HEK293 (cell line): Measurements from ENCODE around the gene SH3PXD2B.

ENCODE experiments used
- CTCF ChIA-PET: fragments of 350-600 bp; formaldehyde crosslinking; extraction: SDS; loops from one replicate; lab custom pipeline; 2021; ENCODE audit warnings: antibody characterized with exemption; lab: Yijun Ruan, JAX
- POLR2A ChIA-PET: fragments of 300-600 bp; formaldehyde crosslinking; extraction: SDS; loops from one replicate; lab custom pipeline; 2020; ENCODE audit warnings: antibody characterized with exemption, inconsistent platforms; lab: Yijun Ruan, JAX
- H3K27ac ChIP-seq: fragments of 200-500 bp; sonication (Bioruptor generic); 2 replicates; pipeline ENCODE4 v1.5.1; 2014; ENCODE audit warnings: low read depth, low read length, control low read depth, inconsistent platforms; ENCODE audit errors: extremely low read depth
- H3K36me3 ChIP-seq, 2 experiments: fragments of 200-500 bp in 1 of 2; sonication (Bioruptor generic) in 1 of 2; 1 replicate in 1 of 2; 2 replicates in 1 of 2; pipeline ENCODE4 v1.5.1; 2014 to 2017; ENCODE audit warnings: inconsistent platforms in 2 of 2, low read length in 2 of 2; ENCODE audit not compliant: control insufficient read depth in 2 of 2, insufficient read depth in 1 of 2
- H3K4me1 ChIP-seq: fragments of 200-500 bp; sonication (Bioruptor generic); 2 replicates; pipeline ENCODE4 v1.5.1; 2014; ENCODE audit warnings: mild to moderate bottlenecking, low read length, inconsistent platforms; ENCODE audit not compliant: control insufficient read depth, insufficient read depth
- H3K4me3 ChIP-seq: 2 replicates; pipeline ENCODE4 v1.5.1; 2011; ENCODE audit warnings: low read depth, mild to moderate bottlenecking, control low read depth, low read length, moderate library complexity
- H3K9me3 ChIP-seq: fragments of 200-500 bp; sonication (Bioruptor generic); 2 replicates; pipeline ENCODE4 v1.5.1; 2014; ENCODE audit warnings: low read depth, low read length, inconsistent platforms; ENCODE audit not compliant: control insufficient read depth, insufficient read depth
- GFI1B ChIP-seq: fragments of 450-650 bp; formaldehyde crosslinking; IDR thresholded peaks from 2 replicates; pipeline ENCODE4 v1.5.1; 2016; ENCODE audit warnings: missing biosample characterization, missing genetic modification characterization
- GLIS1 ChIP-seq: fragments of 450-650 bp; formaldehyde crosslinking; IDR thresholded peaks from 2 replicates; pipeline ENCODE4 v1.5.1; 2016; ENCODE audit warnings: missing biosample characterization, missing genetic modification characterization
- IKZF3 ChIP-seq: fragments of 450-650 bp; IDR thresholded peaks from 2 replicates; pipeline ENCODE4 v1.5.0; 2018; ENCODE audit warnings: missing biosample characterization, mild to moderate bottlenecking, missing genetic modification characterization, moderate library complexity
- OSR2 ChIP-seq: fragments of 450-650 bp; formaldehyde crosslinking; IDR thresholded peaks from 2 replicates; pipeline ENCODE4 v1.5.1; 2016; ENCODE audit warnings: missing biosample characterization, missing genetic modification characterization
- ZBTB7A ChIP-seq: fragments of 450-650 bp; formaldehyde crosslinking; IDR thresholded peaks from 2 replicates; pipeline ENCODE4 v1.5.1; 2016; ENCODE audit warnings: low read depth, missing biosample characterization, missing genetic modification characterization
- ZNF148 ChIP-seq: fragments of 450-650 bp; formaldehyde crosslinking; IDR thresholded peaks from 2 replicates; pipeline ENCODE4 v1.5.0; 2017; ENCODE audit warnings: missing biosample characterization, missing genetic modification characterization, borderline replicate concordance
- ZNF223 ChIP-seq: fragments of 450-650 bp; formaldehyde crosslinking; IDR thresholded peaks from 2 replicates; pipeline ENCODE4 v1.5.1; 2016; ENCODE audit warnings: missing biosample characterization, missing genetic modification characterization
- ZNF239 ChIP-seq: fragments of 450-650 bp; formaldehyde crosslinking; IDR thresholded peaks from 2 replicates; pipeline ENCODE4 v1.5.1; 2016; ENCODE audit warnings: missing biosample characterization, missing genetic modification characterization
- ZNF274 ChIP-seq, 2 experiments: fragments of 200-500 bp in 1 of 2; fragments of 450-650 bp in 1 of 2; sonication (Bioruptor generic) in 1 of 2; formaldehyde crosslinking in 1 of 2; IDR thresholded peaks; 2 replicates each; pipeline versions ENCODE4 v1.5.1 to v1.6.1; 2014 to 2016; ENCODE audit warnings: borderline replicate concordance in 1 of 2, inconsistent platforms in 1 of 2, low read length in 1 of 2, missing biosample characterization in 1 of 2, missing genetic modification characterization in 1 of 2
- ZNF335 ChIP-seq: fragments of 450-650 bp; formaldehyde crosslinking; conservative IDR thresholded peaks from 2 replicates; pipeline ENCODE4 v1.5.1; 2016; ENCODE audit warnings: missing biosample characterization, missing genetic modification characterization
- ZNF423 ChIP-seq: fragments of 450-650 bp; formaldehyde crosslinking; IDR thresholded peaks from 2 replicates; pipeline ENCODE4 v1.5.1; 2016; ENCODE audit warnings: missing biosample characterization, missing genetic modification characterization
- ZNF473 ChIP-seq: fragments of 450-650 bp; formaldehyde crosslinking; IDR thresholded peaks from 2 replicates; pipeline ENCODE4 v1.5.1; 2017; ENCODE audit warnings: missing biosample characterization, missing genetic modification characterization
- ZNF521 ChIP-seq: fragments of 450-650 bp; formaldehyde crosslinking; IDR thresholded peaks from 2 replicates; pipeline ENCODE4 v1.5.1; 2017; ENCODE audit warnings: missing biosample characterization, mild to moderate bottlenecking, missing genetic modification characterization
- ZNF580 ChIP-seq: fragments of 450-650 bp; formaldehyde crosslinking; IDR thresholded peaks from 2 replicates; pipeline ENCODE4 v1.5.1; 2016; ENCODE audit warnings: missing biosample characterization, missing genetic modification characterization
- ZNF677 ChIP-seq: fragments of 450-650 bp; IDR thresholded peaks from 2 replicates; pipeline ENCODE4 v1.5.0; 2018; ENCODE audit warnings: missing biosample characterization, mild to moderate bottlenecking, missing genetic modification characterization, moderate library complexity
- ZNF777 ChIP-seq: fragments of 450-650 bp; formaldehyde crosslinking; IDR thresholded peaks from 2 replicates; pipeline ENCODE4 v1.5.1; 2017; ENCODE audit warnings: missing biosample characterization, missing genetic modification characterization, borderline replicate concordance
- ZNF785 ChIP-seq: fragments of 450-650 bp; formaldehyde crosslinking; IDR thresholded peaks from 2 replicates; pipeline ENCODE4 v1.5.1; 2016; ENCODE audit warnings: missing biosample characterization, missing genetic modification characterization
- TF ChIP-seq, protein P1 (sequence below): fragments of 450-650 bp; formaldehyde crosslinking; IDR thresholded peaks from 2 replicates; pipeline ENCODE4 v1.5.1; 2016; ENCODE audit warnings: missing biosample characterization, missing genetic modification characterization
- TF ChIP-seq, protein P2 (sequence below): fragments of 450-650 bp; formaldehyde crosslinking; IDR thresholded peaks from 2 replicates; pipeline ENCODE4 v1.5.1; 2016; ENCODE audit warnings: missing biosample characterization, missing genetic modification characterization
- TF ChIP-seq, protein P3 (sequence below): fragments of 450-650 bp; formaldehyde crosslinking; IDR thresholded peaks from 2 replicates; pipeline ENCODE4 v1.5.1; 2016; ENCODE audit warnings: missing biosample characterization, missing genetic modification characterization

The SH3PXD2B gene

GRCh38 chr5:172493461-172493860 lies 39.1 kb upstream of the SH3PXD2B start:
- ChIA-PET CTCF (no interaction called here), POLR2A (interaction anchor here (0.6 kb wide), 1 partner anchor 65 kb away, joined by 4 read pairs; no protein-coding TSS in a partner anchor)
- H3K4me1 ChIP-seq: no peaks in the 10 kb centered on the region
- H3K27ac ChIP-seq: no peak overlapping the region
- H3K4me3 ChIP-seq: no peak overlapping the region
- TF ChIP-seq ZNF423 (tag by site-specific recombination) (no peak), ZNF473 (tag by site-specific recombination) (no peak), ZNF239 (tag by site-specific recombination) (no peak), ZNF274 (IDR thresholded peaks at IDR 0.05; ENCODE audit: low read length) (no peak), ZNF274 (tag by site-specific recombination; IDR thresholded peaks at IDR 0.05; ENCODE audit: borderline replicate concordance) (no peak), ZNF148 (tag by site-specific recombination) (no peak), IKZF3 (tag by site-specific recombination) (no peak), ZNF677 (tag by site-specific recombination) (no peak), GFI1B (tag by site-specific recombination) (no peak), ZNF335 (tag by site-specific recombination) (no peak), OSR2 (tag by site-specific recombination) (no peak), ZNF521 (no peak), ZNF785 (tag by site-specific recombination) (no peak), ZNF223 (tag by site-specific recombination) (no peak), ZBTB7A (tag by site-specific recombination) (no peak), ZNF580 (tag by site-specific recombination) (no peak), GLIS1 (tag by site-specific recombination) (no peak), ZNF777 (tag by site-specific recombination) (no peak)
- TF ChIP-seq, protein P1, sequence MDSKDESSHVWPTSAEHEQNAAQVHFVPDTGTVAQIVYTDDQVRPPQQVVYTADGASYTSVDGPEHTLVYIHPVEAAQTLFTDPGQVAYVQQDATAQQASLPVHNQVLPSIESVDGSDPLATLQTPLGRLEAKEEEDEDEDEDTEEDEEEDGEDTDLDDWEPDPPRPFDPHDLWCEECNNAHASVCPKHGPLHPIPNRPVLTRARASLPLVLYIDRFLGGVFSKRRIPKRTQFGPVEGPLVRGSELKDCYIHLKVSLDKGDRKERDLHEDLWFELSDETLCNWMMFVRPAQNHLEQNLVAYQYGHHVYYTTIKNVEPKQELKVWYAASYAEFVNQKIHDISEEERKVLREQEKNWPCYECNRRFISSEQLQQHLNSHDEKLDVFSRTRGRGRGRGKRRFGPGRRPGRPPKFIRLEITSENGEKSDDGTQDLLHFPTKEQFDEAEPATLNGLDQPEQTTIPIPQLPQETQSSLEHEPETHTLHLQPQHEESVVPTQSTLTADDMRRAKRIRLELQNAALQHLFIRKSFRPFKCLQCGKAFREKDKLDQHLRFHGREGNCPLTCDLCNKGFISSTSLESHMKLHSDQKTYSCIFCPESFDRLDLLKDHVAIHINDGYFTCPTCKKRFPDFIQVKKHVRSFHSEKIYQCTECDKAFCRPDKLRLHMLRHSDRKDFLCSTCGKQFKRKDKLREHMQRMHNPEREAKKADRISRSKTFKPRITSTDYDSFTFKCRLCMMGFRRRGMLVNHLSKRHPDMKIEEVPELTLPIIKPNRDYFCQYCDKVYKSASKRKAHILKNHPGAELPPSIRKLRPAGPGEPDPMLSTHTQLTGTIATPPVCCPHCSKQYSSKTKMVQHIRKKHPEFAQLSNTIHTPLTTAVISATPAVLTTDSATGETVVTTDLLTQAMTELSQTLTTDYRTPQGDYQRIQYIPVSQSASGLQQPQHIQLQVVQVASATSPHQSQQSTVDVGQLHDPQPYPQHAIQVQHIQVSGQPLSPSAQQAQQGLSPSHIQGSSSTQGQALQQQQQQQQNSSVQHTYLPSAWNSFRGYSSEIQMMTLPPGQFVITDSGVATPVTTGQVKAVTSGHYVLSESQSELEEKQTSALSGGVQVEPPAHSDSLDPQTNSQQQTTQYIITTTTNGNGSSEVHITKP (tag by site-specific recombination): no peak
- TF ChIP-seq, protein P2, sequence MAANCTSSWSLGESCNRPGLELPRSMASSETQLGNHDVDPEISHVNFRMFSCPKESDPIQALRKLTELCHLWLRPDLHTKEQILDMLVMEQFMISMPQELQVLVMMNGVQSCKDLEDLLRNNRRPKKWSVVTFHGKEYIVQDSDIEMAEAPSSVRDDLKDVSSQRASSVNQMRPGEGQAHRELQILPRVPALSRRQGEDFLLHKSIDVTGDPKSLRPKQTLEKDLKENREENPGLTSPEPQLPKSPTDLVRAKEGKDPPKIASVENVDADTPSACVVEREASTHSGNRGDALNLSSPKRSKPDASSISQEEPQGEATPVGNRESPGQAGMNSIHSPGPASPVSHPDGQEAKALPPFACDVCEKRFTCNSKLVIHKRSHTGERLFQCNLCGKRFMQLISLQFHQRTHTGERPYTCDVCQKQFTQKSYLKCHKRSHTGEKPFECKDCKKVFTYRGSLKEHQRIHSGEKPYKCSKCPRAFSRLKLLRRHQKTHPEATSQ (tag by site-specific recombination): no peak
- TF ChIP-seq, protein P3, sequence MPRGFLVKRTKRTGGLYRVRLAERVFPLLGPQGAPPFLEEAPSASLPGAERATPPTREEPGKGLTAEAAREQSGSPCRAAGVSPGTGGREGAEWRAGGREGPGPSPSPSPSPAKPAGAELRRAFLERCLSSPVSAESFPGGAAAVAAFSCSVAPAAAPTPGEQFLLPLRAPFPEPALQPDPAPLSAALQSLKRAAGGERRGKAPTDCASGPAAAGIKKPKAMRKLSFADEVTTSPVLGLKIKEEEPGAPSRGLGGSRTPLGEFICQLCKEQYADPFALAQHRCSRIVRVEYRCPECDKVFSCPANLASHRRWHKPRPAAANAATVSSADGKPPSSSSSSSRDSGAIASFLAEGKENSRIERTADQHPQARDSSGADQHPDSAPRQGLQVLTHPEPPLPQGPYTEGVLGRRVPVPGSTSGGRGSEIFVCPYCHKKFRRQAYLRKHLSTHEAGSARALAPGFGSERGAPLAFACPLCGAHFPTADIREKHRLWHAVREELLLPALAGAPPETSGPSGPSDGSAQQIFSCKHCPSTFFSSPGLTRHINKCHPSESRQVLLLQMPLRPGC: no peak
- H3K36me3 ChIP-seq: no peaks in the 10 kb centered on the region
- no peaks in the 10 kb centered on the region for H3K9me3 ChIP-seq
